Astrocyte of the cerebellum (primary cell): ENCODE results near the gene UQCRH.

Experiments
- DNase-seq: peaks from one replicate; pipeline ENCODE4 v3.0.0-alpha.2; 2011; ENCODE audit warnings: low read depth
- H3K4me3 ChIP-seq: 2 replicates; pipeline ENCODE4 v1.5.1; 2011; ENCODE audit warnings: mild to moderate bottlenecking, low read depth, low read length, moderate library complexity
- CTCF ChIP-seq: IDR thresholded peaks from 2 replicates; pipeline ENCODE4 v1.5.1; 2012; ENCODE audit warnings: low read length, low read depth, moderate library complexity, mild to moderate bottlenecking; ENCODE audit errors: missing control alignments
- in situ Hi-C: cut with HindIII; loops from 2 replicates; pipeline ENCODE4 v1.10.0; 2017; ENCODE audit warnings: low sequenced_read_pairs

Gene UQCRH

GRCh38 chr1:46284058-46284457 is 19.4 kb upstream of the UQCRH start:
- no peak overlapping the region for H3K4me3 ChIP-seq
- in situ Hi-C loops, result no loop called here
- TF ChIP-seq CTCF, result no peak
- DNase-seq, result no peak

- DNase-seq, result no peak
- H3K4me3 ChIP-seq, result no peak overlapping the region
- in situ Hi-C loops, result no loop called here
- TF ChIP-seq CTCF, result no peak
Measured at GRCh38 chr1:46284597-46285564, 18.6 kb upstream of the UQCRH start.

GRCh38 chr1:46285730-46286477 is 17.6 kb upstream of the UQCRH start:
- no peak for DNase-seq
- in situ Hi-C loops, result no loop called here
- TF ChIP-seq CTCF, result no peak
- no peak overlapping the region for H3K4me3 ChIP-seq

- no peak overlapping the region for H3K4me3 ChIP-seq
- in situ Hi-C loops, result no loop called here
- DNase-seq, result no peak
- TF ChIP-seq CTCF, result no peak
Measured at GRCh38 chr1:46288485-46289133, 14.9 kb upstream of the UQCRH start.

GRCh38 chr1:46289134-46289494 is 14.4 kb upstream of the UQCRH start:
- in situ Hi-C loops, result no loop called here
- TF ChIP-seq CTCF, result no peak
- H3K4me3 ChIP-seq, result no peak overlapping the region
- no peak for DNase-seq

GRCh38 chr1:46289976-46290375 is 13.5 kb upstream of the UQCRH start:
- H3K4me3 ChIP-seq, result no peak overlapping the region
- no peak for DNase-seq
- no peak for TF ChIP-seq CTCF
- in situ Hi-C loops, result no loop called here
